ENCODE data around the gene IQCF2. TPM values are rescaled to one million over a fixed set of nuclear protein-coding genes. Genes with fewer than 3 reads are reported as not detected.

IQCF2 gene
- total RNA-seq (2022) (not detected in 2 replicates), Bru-seq, nascent RNA (not detected), BruChase-seq, experiment 1, labeled RNA remaining after a 2-hour chase (not detected), BruChase-seq, experiment 2, labeled RNA remaining after a 6-hour chase (not detected)
- long read RNA-seq = 0 reads

- H3K36me3 Mint-ChIP-seq (ENCODE audit: insufficient read depth, unreplicated experiment) = no peaks in the 10 kb centered on the region
- no peaks in the 10 kb centered on the region for H3K4me1 Mint-ChIP-seq (ENCODE audit: low read depth, unreplicated experiment)
- no peaks in the 10 kb centered on the region for H3K9me3 ChIP-seq
- H3K27me3 Mint-ChIP-seq (ENCODE audit: insufficient read depth, unreplicated experiment) = peaks cover 11% of the 10 kb centered on the region
- H3K9me3 Mint-ChIP-seq (ENCODE audit: unreplicated experiment) = peaks cover 11% of the 10 kb centered on the region
- DNase-seq = no peak
- POLR2A ChIA-PET = no interaction called here
- no peaks in the 10 kb centered on the region for H3K4me1 ChIP-seq
- intact Hi-C loops (cut with micrococcal nuclease; ENCODE audit: unreplicated experiment) = no loop called here
- BruUV-seq (replicated peaks) = no TSS peak
- no peak within 1 kb of the TSS for H3K4me3 Mint-ChIP-seq (ENCODE audit: unreplicated experiment)
- no peak within 1 kb of the TSS for H3K4me3 ChIP-seq (ENCODE audit: low read depth, low read length)
- TF ChIP-seq CTCF (IDR thresholded peaks at IDR 0.05; ENCODE audit: insufficient read depth in 1 of 2, low read depth in 1 of 2, low read length in 1 of 2, severe bottlenecking in 1 of 2, unreplicated experiment in 1 of 2) = no peak
- CTCF ChIA-PET = no interaction called here
- no peak within 1 kb of the TSS for H3K27ac Mint-ChIP-seq (ENCODE audit: unreplicated experiment)
- no peaks in the 10 kb centered on the region for H3K27me3 ChIP-seq (replicated peaks; ENCODE audit: control insufficient read depth, insufficient read depth, low read length)
- H3K36me3 ChIP-seq (ENCODE audit: control insufficient read depth, insufficient read depth, low read length) = no peaks in the 10 kb centered on the region
Observed at GRCh38 chr3:51860703-51861665, at the start of gene IQCF2. TSS of gene IQCF2 (plus strand) at chr3:51861615. CDS start at chr3:51861667, 52 bp downstream.

GRCh38 chr3:51813539-51813938 lies 47.9 kb upstream of the IQCF2 start:
- no peak for DNase-seq
- peaks cover 18% of the 10 kb centered on the region for H3K27me3 Mint-ChIP-seq (ENCODE audit: insufficient read depth, unreplicated experiment)
- H3K9me3 Mint-ChIP-seq (ENCODE audit: unreplicated experiment) = no peaks in the 10 kb centered on the region
- ChIA-PET POLR2A (no interaction called here), CTCF (no interaction called here)
- Histone ChIP-seq H3K36me3 (ENCODE audit: control insufficient read depth, insufficient read depth, low read length) (no peaks in the 10 kb centered on the region), H3K4me3 (ENCODE audit: low read depth, low read length) (no peak overlapping the region), H3K9me3 (no peaks in the 10 kb centered on the region), H3K27me3 (replicated peaks; ENCODE audit: control insufficient read depth, insufficient read depth, low read length) (no peaks in the 10 kb centered on the region), H3K4me1 (no peaks in the 10 kb centered on the region)
- H3K4me1 Mint-ChIP-seq (ENCODE audit: low read depth, unreplicated experiment) = no peaks in the 10 kb centered on the region
- no peaks in the 10 kb centered on the region for H3K36me3 Mint-ChIP-seq (ENCODE audit: insufficient read depth, unreplicated experiment)
- no peak for TF ChIP-seq CTCF (IDR thresholded peaks at IDR 0.05; ENCODE audit: insufficient read depth in 1 of 2, low read depth in 1 of 2, low read length in 1 of 2, severe bottlenecking in 1 of 2, unreplicated experiment in 1 of 2)
- H3K27ac Mint-ChIP-seq (ENCODE audit: unreplicated experiment) = no peak overlapping the region
- H3K4me3 Mint-ChIP-seq (ENCODE audit: unreplicated experiment) = no peak overlapping the region
- BruUV-seq (replicated peaks) = no TSS peak
- intact Hi-C loops (cut with micrococcal nuclease; ENCODE audit: unreplicated experiment) = no loop called here

GRCh38 chr3:51814034-51814433 lies 47.4 kb upstream of the IQCF2 start:
- Histone ChIP-seq H3K9me3 (no peaks in the 10 kb centered on the region), H3K4me1 (no peaks in the 10 kb centered on the region), H3K36me3 (ENCODE audit: control insufficient read depth, insufficient read depth, low read length) (no peaks in the 10 kb centered on the region), H3K27me3 (replicated peaks; ENCODE audit: control insufficient read depth, insufficient read depth, low read length) (no peaks in the 10 kb centered on the region), H3K4me3 (ENCODE audit: low read depth, low read length) (no peak overlapping the region)
- no peak for DNase-seq
- intact Hi-C loops (cut with micrococcal nuclease; ENCODE audit: unreplicated experiment) = no loop called here
- no peak for TF ChIP-seq CTCF (IDR thresholded peaks at IDR 0.05; ENCODE audit: insufficient read depth in 1 of 2, low read depth in 1 of 2, low read length in 1 of 2, severe bottlenecking in 1 of 2, unreplicated experiment in 1 of 2)
- Mint-ChIP-seq H3K4me3 (ENCODE audit: unreplicated experiment) (no peak overlapping the region), H3K27me3 (ENCODE audit: insufficient read depth, unreplicated experiment) (peaks cover 15% of the 10 kb centered on the region), H3K27ac (ENCODE audit: unreplicated experiment) (no peak overlapping the region), H3K4me1 (ENCODE audit: low read depth, unreplicated experiment) (no peaks in the 10 kb centered on the region), H3K9me3 (ENCODE audit: unreplicated experiment) (no peaks in the 10 kb centered on the region), H3K36me3 (ENCODE audit: insufficient read depth, unreplicated experiment) (no peaks in the 10 kb centered on the region)
- ChIA-PET CTCF (no interaction called here), POLR2A (no interaction called here)
- no TSS peak for BruUV-seq (replicated peaks)

Data from Caco-2 (cell line).